ENCODE data around the gene PDZD2.
"Not testable (repeated sequence)": the region's sequence is repeated elsewhere in the genome, so short reads cannot be mapped to it uniquely, and the experiment has no call there.

Gene PDZD2

GRCh38 chr5:31692561-31693221 is 53.8 kb downstream of the PDZD2 start:
- DNase-seq: no peak

- DNase-seq: no peak
These were observed 59.7 kb downstream of the PDZD2 start for GRCh38 chr5:31698673-31699072.

GRCh38 chr5:31701642-31702299 is 62.8 kb downstream of the PDZD2 start:
- no peak for DNase-seq

GRCh38 chr5:31702712-31703111 is 63.8 kb downstream of the PDZD2 start:
- no peak for DNase-seq

GRCh38 chr5:31703757-31704156 is 64.8 kb downstream of the PDZD2 start:
- no peak for DNase-seq

GRCh38 chr5:31706186-31706585 is 67.3 kb downstream of the PDZD2 start:
- DNase-seq: no peak

GRCh38 chr5:31707329-31707728 is 68.4 kb downstream of the PDZD2 start:
- peak; percentile 38 for DNase-seq

- no peak for DNase-seq
These were observed 69.2 kb downstream of the PDZD2 start for GRCh38 chr5:31708089-31708488.

GRCh38 chr5:31711363-31711762 is 72.4 kb downstream of the PDZD2 start:
- DNase-seq: no peak

- no peak for DNase-seq
These were observed 73.1 kb downstream of the PDZD2 start for GRCh38 chr5:31711935-31712592.

GRCh38 chr5:31717561-31717960 is 78.6 kb downstream of the PDZD2 start:
- DNase-seq: no peak

GRCh38 chr5:31720004-31720403 is 81.1 kb downstream of the PDZD2 start:
- peak; percentile 14 for DNase-seq

- no peak for DNase-seq
These were observed 81.9 kb downstream of the PDZD2 start for GRCh38 chr5:31720811-31721345.

- no peak for DNase-seq
These were observed 83.2 kb downstream of the PDZD2 start for GRCh38 chr5:31722111-31722510.

GRCh38 chr5:31725996-31726395 is 87.1 kb downstream of the PDZD2 start:
- no peak for DNase-seq

GRCh38 chr5:31726952-31727351 is 88.0 kb downstream of the PDZD2 start:
- DNase-seq: no peak

- no peak for DNase-seq
These were observed 89.1 kb downstream of the PDZD2 start for GRCh38 chr5:31728039-31728438.

- not testable (repeated sequence) for DNase-seq
These were observed 89.9 kb downstream of the PDZD2 start for GRCh38 chr5:31728806-31729205.

GRCh38 chr5:31730139-31730538 is 91.2 kb downstream of the PDZD2 start:
- DNase-seq: no peak

GRCh38 chr5:31731016-31731415 is 92.1 kb downstream of the PDZD2 start:
- no peak for DNase-seq

- no peak for DNase-seq
These were observed 92.9 kb downstream of the PDZD2 start for GRCh38 chr5:31731710-31732301.

GRCh38 chr5:31732821-31733220 is 93.9 kb downstream of the PDZD2 start:
- not testable (repeated sequence) for DNase-seq

- DNase-seq: no peak
These were observed 94.4 kb downstream of the PDZD2 start for GRCh38 chr5:31733371-31733770.

GRCh38 chr5:31736127-31736526 is 97.2 kb downstream of the PDZD2 start:
- no peak for DNase-seq

All from OCI-M1 (cell line).